Measurements from ENCODE around the gene TMEM169.
"Not testable (repeated sequence)": the region's sequence is repeated elsewhere in the genome, so short reads cannot be mapped to it uniquely, and the experiment has no call there.

TMEM169 gene

GRCh38 chr2:216071111-216071851 is 10.4 kb upstream of the TMEM169 start:
- DNase-seq (ENCODE audit: low read depth in 1 of 2, low spot score in 1 of 2): no peak

GRCh38 chr2:216072473-216072872 is 9.2 kb upstream of the TMEM169 start:
- DNase-seq (ENCODE audit: low read depth in 1 of 2, low spot score in 1 of 2): no peak

GRCh38 chr2:216073773-216074172 is 7.9 kb upstream of the TMEM169 start:
- no peak for DNase-seq (ENCODE audit: low read depth in 1 of 2, low spot score in 1 of 2)

GRCh38 chr2:216074380-216074779 is 7.3 kb upstream of the TMEM169 start:
- no peak for DNase-seq (ENCODE audit: low read depth in 1 of 2, low spot score in 1 of 2)

- DNase-seq (ENCODE audit: low read depth in 1 of 2, low spot score in 1 of 2): no peak
Observed at GRCh38 chr2:216074794-216075193, 6.9 kb upstream of the TMEM169 start.

GRCh38 chr2:216075510-216076485 is 5.9 kb upstream of the TMEM169 start:
- no peak for DNase-seq (ENCODE audit: low read depth in 1 of 2, low spot score in 1 of 2)

GRCh38 chr2:216078776-216079175 is 2.9 kb upstream of the TMEM169 start:
- DNase-seq (ENCODE audit: low read depth in 1 of 2, low spot score in 1 of 2): no peak

GRCh38 chr2:216080048-216080447 is 1.7 kb upstream of the TMEM169 start:
- DNase-seq (ENCODE audit: low read depth in 1 of 2, low spot score in 1 of 2): not testable (repeated sequence)

- no peak for DNase-seq (ENCODE audit: low read depth in 1 of 2, low spot score in 1 of 2)
Observed at GRCh38 chr2:216081012-216081411, 707 bp upstream of the TMEM169 start.

- no peak for DNase-seq (ENCODE audit: low read depth in 1 of 2, low spot score in 1 of 2)
Observed at GRCh38 chr2:216082117-216082711, 495 bp downstream of the TMEM169 start.

- no peak for DNase-seq (ENCODE audit: low read depth in 1 of 2, low spot score in 1 of 2)
Observed at GRCh38 chr2:216082805-216083204, 1.1 kb downstream of the TMEM169 start.

- no peak for DNase-seq (ENCODE audit: low read depth in 1 of 2, low spot score in 1 of 2)
Observed at GRCh38 chr2:216083464-216084281, 2.0 kb downstream of the TMEM169 start.

GRCh38 chr2:216084547-216084946 is 2.8 kb downstream of the TMEM169 start:
- DNase-seq (ENCODE audit: low read depth in 1 of 2, low spot score in 1 of 2): no peak

GRCh38 chr2:216086207-216086893 is 4.6 kb downstream of the TMEM169 start:
- no peak for DNase-seq (ENCODE audit: low read depth in 1 of 2, low spot score in 1 of 2)

GRCh38 chr2:216090369-216090786 is 8.7 kb downstream of the TMEM169 start:
- no peak for DNase-seq (ENCODE audit: low read depth in 1 of 2, low spot score in 1 of 2)

- no peak for DNase-seq (ENCODE audit: low read depth in 1 of 2, low spot score in 1 of 2)
Observed at GRCh38 chr2:216092646-216093045, 10.9 kb downstream of the TMEM169 start.

GRCh38 chr2:216094701-216095100 is 13.0 kb downstream of the TMEM169 start:
- DNase-seq (ENCODE audit: low read depth in 1 of 2, low spot score in 1 of 2): no peak

- no peak for DNase-seq (ENCODE audit: low read depth in 1 of 2, low spot score in 1 of 2)
Observed at GRCh38 chr2:216098421-216099334, 17.0 kb downstream of the TMEM169 start.

- no peak for DNase-seq (ENCODE audit: low read depth in 1 of 2, low spot score in 1 of 2)
Observed at GRCh38 chr2:216101109-216101508, 19.4 kb downstream of the TMEM169 start.
